ENCODE data around the gene WWC1. TPM values are rescaled to one million over a fixed set of nuclear protein-coding genes. Genes with fewer than 3 reads are reported as not detected.

WWC1 gene
- total RNA-seq, 1 donor from 2014 or later: 20.8 TPM

- Histone ChIP-seq H3K4me3 (ENCODE audit: low read depth, low read length) (no peak overlapping the region), H3K36me3 (ENCODE audit: control insufficient read depth, insufficient read depth, low read length) (peaks cover 2% of the 10 kb centered on the region), H3K27me3 (ENCODE audit: control insufficient read depth, insufficient read depth, low read length) (no peaks in the 10 kb centered on the region)
- FAIRE-seq: no peak
- no peak for DNase-seq (ENCODE audit: low read depth)
- no peak for TF ChIP-seq CTCF (IDR thresholded peaks at IDR 0.05; ENCODE audit: insufficient read depth, low read length, severe bottlenecking)
Measured at GRCh38 chr5:168372356-168372946, 81.0 kb downstream of the WWC1 start.

GRCh38 chr5:168374532-168374931, 83.1 kb downstream of the WWC1 start:
- H3K4me3 ChIP-seq (ENCODE audit: low read depth, low read length): no peak overlapping the region
- DNase-seq (ENCODE audit: low read depth) (no peak), FAIRE-seq (no peak)
- no peaks in the 10 kb centered on the region for H3K27me3 ChIP-seq (ENCODE audit: control insufficient read depth, insufficient read depth, low read length)
- no peak for TF ChIP-seq CTCF (IDR thresholded peaks at IDR 0.05; ENCODE audit: insufficient read depth, low read length, severe bottlenecking)
- H3K36me3 ChIP-seq (ENCODE audit: control insufficient read depth, insufficient read depth, low read length): peaks cover 2% of the 10 kb centered on the region

- H3K27me3 ChIP-seq (ENCODE audit: control insufficient read depth, insufficient read depth, low read length): no peaks in the 10 kb centered on the region
- no peak for FAIRE-seq
- DNase-seq (ENCODE audit: low read depth): no peak
- TF ChIP-seq CTCF (IDR thresholded peaks at IDR 0.05; ENCODE audit: insufficient read depth, low read length, severe bottlenecking): no peak
- H3K36me3 ChIP-seq (ENCODE audit: control insufficient read depth, insufficient read depth, low read length): peaks cover 2% of the 10 kb centered on the region
- H3K4me3 ChIP-seq (ENCODE audit: low read depth, low read length): no peak overlapping the region
Measured at GRCh38 chr5:168375214-168375613, 83.8 kb downstream of the WWC1 start.

GRCh38 chr5:168377525-168377924, 86.1 kb downstream of the WWC1 start:
- Histone ChIP-seq H3K27me3 (ENCODE audit: control insufficient read depth, insufficient read depth, low read length) (no peaks in the 10 kb centered on the region), H3K4me3 (ENCODE audit: low read depth, low read length) (no peak overlapping the region), H3K36me3 (ENCODE audit: control insufficient read depth, insufficient read depth, low read length) (no peaks in the 10 kb centered on the region)
- no peak for DNase-seq (ENCODE audit: low read depth)
- no peak for TF ChIP-seq CTCF (IDR thresholded peaks at IDR 0.05; ENCODE audit: insufficient read depth, low read length, severe bottlenecking)
- no peak for FAIRE-seq

DNA sequence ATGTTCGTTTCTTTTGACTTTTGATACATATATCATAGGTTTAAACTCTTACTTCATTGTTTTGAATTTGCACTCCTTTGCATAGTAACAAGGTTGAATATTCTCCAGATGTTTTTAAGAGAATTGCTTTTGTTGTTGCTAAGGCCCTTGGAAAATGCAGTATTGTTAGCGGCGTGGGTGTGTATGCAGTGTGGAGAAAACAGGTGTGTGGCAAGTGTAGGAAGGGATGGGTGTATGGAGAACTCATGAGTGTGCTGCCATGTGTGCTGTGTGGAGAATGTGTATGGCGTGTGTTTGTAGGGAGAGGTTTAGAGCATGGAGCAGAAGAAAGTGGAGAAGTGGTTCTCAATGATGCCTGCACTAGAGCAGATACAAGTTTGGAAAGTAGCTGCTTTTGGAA, 87.3 kb downstream of the WWC1 start:
- H3K27me3 ChIP-seq (ENCODE audit: control insufficient read depth, insufficient read depth, low read length): no peaks in the 10 kb centered on the region
- H3K4me3 ChIP-seq (ENCODE audit: low read depth, low read length): no peak overlapping the region
- no peaks in the 10 kb centered on the region for H3K36me3 ChIP-seq (ENCODE audit: control insufficient read depth, insufficient read depth, low read length)
- no peak for DNase-seq (ENCODE audit: low read depth)
- FAIRE-seq: no peak
- no peak for TF ChIP-seq CTCF (IDR thresholded peaks at IDR 0.05; ENCODE audit: insufficient read depth, low read length, severe bottlenecking)

DNA sequence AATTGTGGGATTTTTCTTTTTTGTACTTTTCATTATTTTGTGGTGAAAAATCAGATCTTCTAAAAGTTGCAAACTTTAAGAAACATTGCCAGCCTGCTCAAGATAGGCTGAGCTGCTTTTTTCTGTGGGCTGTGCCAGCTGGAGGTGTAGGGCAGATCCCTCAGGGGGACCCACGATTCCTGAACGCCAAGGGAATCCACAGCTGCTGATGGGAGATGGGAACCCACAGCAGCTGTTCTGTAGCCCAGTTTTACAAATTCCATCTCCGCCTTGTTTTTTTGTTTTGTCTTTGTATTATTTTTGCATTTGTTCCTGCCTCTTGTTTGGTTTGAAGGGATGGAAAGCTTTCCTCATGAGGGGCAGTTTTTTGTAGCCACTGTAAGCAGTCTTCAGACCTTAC, 91.0 kb downstream of the WWC1 start:
- no peak for FAIRE-seq
- Histone ChIP-seq H3K4me3 (ENCODE audit: low read depth, low read length) (no peak overlapping the region), H3K27me3 (ENCODE audit: control insufficient read depth, insufficient read depth, low read length) (no peaks in the 10 kb centered on the region), H3K36me3 (ENCODE audit: control insufficient read depth, insufficient read depth, low read length) (peaks cover 6% of the 10 kb centered on the region)
- no peak for TF ChIP-seq CTCF (IDR thresholded peaks at IDR 0.05; ENCODE audit: insufficient read depth, low read length, severe bottlenecking)
- no peak for DNase-seq (ENCODE audit: low read depth)

Data from bronchial epithelial cell (primary cell).